ENCODE data around the gene SIRT1. TPM values are rescaled to one million over a fixed set of nuclear protein-coding genes. Genes with fewer than 3 reads are reported as not detected.

SIRT1 gene
- total and polyA plus RNA-seq, 10 donors, result 10.3 to 33.6 (median 26.3) TPM

DNA sequence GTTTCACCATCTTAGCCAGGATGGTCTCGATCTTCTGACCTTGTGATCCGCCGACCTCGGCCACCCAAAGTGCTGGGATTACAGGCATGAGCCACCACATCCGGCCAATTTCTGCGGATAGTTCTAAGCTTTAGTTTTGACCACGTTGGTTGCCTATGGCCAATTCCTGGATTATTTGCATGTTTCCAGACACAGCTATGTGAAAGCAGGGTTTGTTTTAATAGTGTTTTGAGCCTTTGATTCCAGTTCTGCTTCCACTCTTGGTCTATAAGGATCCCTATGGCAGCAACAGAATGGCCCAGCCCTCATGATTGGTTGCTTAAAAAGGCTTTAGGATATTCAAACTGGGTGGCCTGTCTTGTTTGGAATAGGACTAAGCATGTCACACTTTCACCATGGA, 19.1 kb downstream of the SIRT1 start:
- peaks cover 0 to 13% (median 0%) of the 10 kb centered on the region in 6 donors for H3K4me1 ChIP-seq
- no peak for DNase-seq
- H3K36me3 ChIP-seq, result peaks cover 0 to 100% (median 72%) of the 10 kb centered on the region in 6 donors
- no peak overlapping the region for H3K4me3 ChIP-seq
- H3K27ac ChIP-seq, result no peak overlapping the region
- TF ChIP-seq POLR2A (IDR thresholded peaks at IDR 0.05) (no peak), POLR2AphosphoS5 (IDR thresholded peaks at IDR 0.05) (no peak)
- TF ChIP-seq, protein P1, sequence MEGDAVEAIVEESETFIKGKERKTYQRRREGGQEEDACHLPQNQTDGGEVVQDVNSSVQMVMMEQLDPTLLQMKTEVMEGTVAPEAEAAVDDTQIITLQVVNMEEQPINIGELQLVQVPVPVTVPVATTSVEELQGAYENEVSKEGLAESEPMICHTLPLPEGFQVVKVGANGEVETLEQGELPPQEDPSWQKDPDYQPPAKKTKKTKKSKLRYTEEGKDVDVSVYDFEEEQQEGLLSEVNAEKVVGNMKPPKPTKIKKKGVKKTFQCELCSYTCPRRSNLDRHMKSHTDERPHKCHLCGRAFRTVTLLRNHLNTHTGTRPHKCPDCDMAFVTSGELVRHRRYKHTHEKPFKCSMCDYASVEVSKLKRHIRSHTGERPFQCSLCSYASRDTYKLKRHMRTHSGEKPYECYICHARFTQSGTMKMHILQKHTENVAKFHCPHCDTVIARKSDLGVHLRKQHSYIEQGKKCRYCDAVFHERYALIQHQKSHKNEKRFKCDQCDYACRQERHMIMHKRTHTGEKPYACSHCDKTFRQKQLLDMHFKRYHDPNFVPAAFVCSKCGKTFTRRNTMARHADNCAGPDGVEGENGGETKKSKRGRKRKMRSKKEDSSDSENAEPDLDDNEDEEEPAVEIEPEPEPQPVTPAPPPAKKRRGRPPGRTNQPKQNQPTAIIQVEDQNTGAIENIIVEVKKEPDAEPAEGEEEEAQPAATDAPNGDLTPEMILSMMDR (IDR thresholded peaks at IDR 0.05 in 8 of 11, conservative IDR thresholded peaks at IDR 0.05 in 3 of 11), result no peak
- H3K9me3 ChIP-seq, result no peaks in the 10 kb centered on the region
- intact Hi-C loops (cut with DNase I; ENCODE audit: low total_unique reads), result no loop called here
- no peaks in the 10 kb centered on the region for H3K27me3 ChIP-seq (replicated peaks in 1 of 7)
- 94 to 96% (median 95%) methylated on average over 7 of the region's 7 CpGs for WGBS, 5 donors

DNA sequence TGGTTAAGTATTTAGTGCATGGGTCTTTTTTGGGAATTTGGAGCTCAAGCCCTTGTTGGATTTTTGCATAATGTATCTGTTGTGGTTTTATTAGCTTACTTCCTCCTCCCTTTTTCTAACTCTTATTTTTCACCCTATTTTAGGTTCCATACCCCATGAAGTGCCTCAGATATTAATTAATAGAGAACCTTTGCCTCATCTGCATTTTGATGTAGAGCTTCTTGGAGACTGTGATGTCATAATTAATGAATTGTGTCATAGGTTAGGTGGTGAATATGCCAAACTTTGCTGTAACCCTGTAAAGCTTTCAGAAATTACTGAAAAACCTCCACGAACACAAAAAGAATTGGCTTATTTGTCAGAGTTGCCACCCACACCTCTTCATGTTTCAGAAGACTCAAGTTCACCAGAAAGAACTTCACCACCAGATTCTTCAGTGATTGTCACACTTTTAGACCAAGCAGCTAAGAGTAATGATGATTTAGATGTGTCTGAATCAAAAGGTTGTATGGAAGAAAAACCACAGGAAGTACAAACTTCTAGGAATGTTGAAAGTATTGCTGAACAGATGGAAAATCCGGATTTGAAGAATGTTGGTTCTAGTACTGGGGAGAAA, 28.0 kb downstream of the SIRT1 start:
- Histone ChIP-seq H3K27ac (peak overlapping the region in 1 of 8 donors; percentile 6), H3K27me3 (replicated peaks in 1 of 7) (no peaks in the 10 kb centered on the region), H3K4me1 (no peaks in the 10 kb centered on the region), H3K9me3 (no peaks in the 10 kb centered on the region), H3K4me3 (no peak overlapping the region), H3K36me3 (peaks cover 0 to 100% (median 79%) of the 10 kb centered on the region in 6 donors)
- TF ChIP-seq POLR2AphosphoS5 (IDR thresholded peaks at IDR 0.05) (no peak), POLR2A (IDR thresholded peaks at IDR 0.05) (no peak)
- TF ChIP-seq, protein P1 (IDR thresholded peaks at IDR 0.05 in 8 of 11, conservative IDR thresholded peaks at IDR 0.05 in 3 of 11), result no peak
- WGBS, 5 donors, result 75 to 91% (median 77%) methylated on average over 2 of the region's 2 CpGs
- no peak for DNase-seq
- intact Hi-C loops (cut with DNase I; ENCODE audit: low total_unique reads), result no loop called here

DNA sequence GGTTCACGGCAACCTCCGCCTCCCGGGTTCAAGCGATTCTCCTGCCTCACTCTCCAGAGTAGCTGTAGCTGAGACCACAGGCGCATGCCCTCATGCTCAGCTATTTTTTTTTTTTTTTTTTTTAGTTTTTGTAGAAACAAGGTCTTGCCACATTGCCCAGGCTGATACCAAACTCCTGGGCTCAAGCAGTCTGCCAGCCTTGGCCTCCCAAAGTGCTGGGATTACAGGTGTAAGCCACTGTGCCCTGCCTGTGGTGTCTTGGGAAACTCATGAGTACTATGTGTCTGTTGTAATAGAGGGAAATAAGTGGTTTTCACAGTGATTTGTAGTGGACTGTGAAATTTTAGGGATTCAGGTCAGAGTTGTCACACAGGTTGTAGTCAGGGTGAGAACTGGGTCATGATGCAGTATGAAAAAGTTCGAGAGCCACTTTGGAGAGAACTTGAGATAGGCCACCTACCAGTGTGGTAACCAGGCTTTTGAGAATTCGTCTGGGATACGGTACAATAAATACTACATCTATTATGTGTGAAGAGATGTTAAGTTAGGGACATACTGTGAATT, 30.4 kb downstream of the SIRT1 start:
- no peak overlapping the region for H3K27ac ChIP-seq
- 93 to 98% (median 96%) methylated on average over 8 of the region's 8 CpGs for WGBS, 5 donors
- H3K36me3 ChIP-seq, result peaks cover 0 to 100% (median 70%) of the 10 kb centered on the region in 6 donors
- no peaks in the 10 kb centered on the region for H3K4me1 ChIP-seq
- DNase-seq, result no peak
- no peak overlapping the region for H3K4me3 ChIP-seq
- intact Hi-C loops (cut with DNase I; ENCODE audit: low total_unique reads), result no loop called here
- TF ChIP-seq, protein P1 (IDR thresholded peaks at IDR 0.05 in 8 of 11, conservative IDR thresholded peaks at IDR 0.05 in 3 of 11), result no peak
- no peak for TF ChIP-seq POLR2AphosphoS5 (IDR thresholded peaks at IDR 0.05)
- no peak for TF ChIP-seq POLR2A (IDR thresholded peaks at IDR 0.05)
- H3K9me3 ChIP-seq, result no peaks in the 10 kb centered on the region
- H3K27me3 ChIP-seq (replicated peaks in 1 of 7), result no peaks in the 10 kb centered on the region

DNA sequence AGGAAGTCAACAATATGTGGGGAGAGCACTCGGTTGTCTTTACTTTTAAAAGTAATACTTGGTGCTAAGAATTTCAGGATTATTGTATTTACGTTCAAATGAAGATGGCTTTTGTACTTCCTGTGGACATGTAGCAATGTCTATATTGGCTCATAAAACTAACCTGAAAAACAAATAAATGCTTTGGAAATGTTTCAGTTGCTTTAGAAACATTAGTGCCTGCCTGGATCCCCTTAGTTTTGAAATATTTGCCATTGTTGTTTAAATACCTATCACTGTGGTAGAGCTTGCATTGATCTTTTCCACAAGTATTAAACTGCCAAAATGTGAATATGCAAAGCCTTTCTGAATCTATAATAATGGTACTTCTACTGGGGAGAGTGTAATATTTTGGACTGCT, 32.7 kb downstream of the SIRT1 start:
- Histone ChIP-seq H3K9me3 (no peaks in the 10 kb centered on the region), H3K4me1 (no peaks in the 10 kb centered on the region), H3K36me3 (peaks cover 0 to 96% (median 54%) of the 10 kb centered on the region in 6 donors), H3K27me3 (replicated peaks in 1 of 7) (no peaks in the 10 kb centered on the region), H3K27ac (no peak overlapping the region), H3K4me3 (no peak overlapping the region)
- DNase-seq, result no peak
- 84 to 95% (median 87%) methylated on average over 2 of the region's 2 CpGs for WGBS, 5 donors
- intact Hi-C loops (cut with DNase I; ENCODE audit: low total_unique reads), result no loop called here
- TF ChIP-seq POLR2A (IDR thresholded peaks at IDR 0.05), result no peak
- TF ChIP-seq, protein P1 (IDR thresholded peaks at IDR 0.05 in 8 of 11, conservative IDR thresholded peaks at IDR 0.05 in 3 of 11), result no peak
- TF ChIP-seq POLR2AphosphoS5 (IDR thresholded peaks at IDR 0.05), result no peak

All from spleen (tissue), 11 donors.